Measurements from ENCODE around the gene HMX1.

Gene HMX1

GRCh38 chr4:8819473-8820177 is 52.0 kb downstream of the HMX1 start:
- DNase-seq (ENCODE audit: low read depth), result no peak

- no peak for DNase-seq (ENCODE audit: low read depth)
Measured at GRCh38 chr4:8819019-8819418, 52.6 kb downstream of the HMX1 start.

DNA sequence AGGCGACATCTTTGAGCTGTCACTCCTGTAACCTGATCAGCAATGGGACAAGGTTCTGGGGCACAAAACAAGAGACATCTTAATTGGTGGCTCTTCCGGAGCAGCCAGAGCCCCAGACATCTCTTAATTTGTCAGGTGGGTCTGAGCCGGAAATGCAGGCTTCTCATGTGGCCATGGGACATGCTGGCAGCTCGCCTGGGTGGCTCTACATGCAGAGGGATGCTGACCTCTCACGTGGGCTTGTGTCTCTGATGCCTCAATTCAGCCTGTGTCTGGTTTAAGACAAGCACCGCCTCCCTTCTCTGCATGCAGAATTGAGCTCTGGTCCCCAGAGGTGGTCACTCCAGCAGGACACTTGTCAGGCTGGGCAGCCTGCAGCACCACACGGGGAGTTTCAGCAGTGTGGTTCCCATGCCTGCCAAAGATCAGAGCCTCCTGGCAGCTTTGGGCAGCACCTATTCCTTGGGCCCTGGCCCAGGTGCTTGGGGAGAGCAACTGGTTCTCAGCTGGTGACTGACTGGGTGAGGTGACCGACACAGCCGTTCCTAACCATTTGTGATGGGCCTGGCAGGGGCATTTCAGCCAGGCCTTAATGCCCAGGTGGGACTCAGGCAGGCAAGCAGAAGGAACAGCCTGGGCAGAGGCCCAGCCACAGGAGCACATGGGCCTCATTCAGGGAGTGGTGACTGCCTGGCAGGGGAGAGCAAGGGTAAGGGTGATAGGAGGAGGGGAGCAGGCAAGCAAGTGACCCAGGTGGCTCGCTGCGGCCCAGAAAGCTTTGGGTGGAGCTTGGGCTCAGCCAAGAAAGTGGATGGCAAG is 53.4 kb downstream of the HMX1 start:
- DNase-seq (ENCODE audit: low read depth), result no peak

DNA sequence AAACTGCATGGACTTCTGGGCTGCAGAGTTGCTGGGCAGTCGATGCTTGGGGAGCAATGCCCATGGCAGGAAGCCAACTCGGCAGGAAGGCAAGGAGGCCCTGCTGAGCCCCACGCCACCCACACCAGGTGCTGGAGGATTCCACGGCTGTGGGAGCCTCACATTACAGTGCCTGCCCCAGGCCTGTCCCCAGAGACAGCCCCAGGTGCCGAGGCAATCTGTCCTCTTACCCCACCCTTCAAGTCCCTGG is 53.9 kb downstream of the HMX1 start:
- DNase-seq (ENCODE audit: low read depth), result no peak

GRCh38 chr4:8817096-8817812 is 54.4 kb downstream of the HMX1 start:
- no peak for DNase-seq (ENCODE audit: low read depth)

Data from stimulated activated CD8-positive, alpha-beta memory T cell treated with anti-CD3 and anti-CD28 coated beads, Interleukin-12 subunit alpha, Interleukin-12 subunit beta, amount 100 ng/mL, for 4 hours (primary cell).